GM08714 (cell line): ENCODE results near the gene ZWILCH.
A peak's percentile ranks its signal among the peaks of the same experiment; 100 is the strongest.
"Not testable (repeated sequence)": the region's sequence is repeated elsewhere in the genome, so short reads cannot be mapped to it uniquely, and the experiment has no call there.

Experiments used
- H3K4me3 ChIP-seq: fragments of 200-500 bp; sonication (Bioruptor generic); 2 replicates; pipeline ENCODE4 v1.5.1; 2014; ENCODE audit warnings: mild to moderate bottlenecking, low read length, inconsistent platforms
- ZNF274 ChIP-seq: IDR thresholded peaks from 2 replicates; pipeline ENCODE4 v1.6.1; 2012; ENCODE audit warnings: mild to moderate bottlenecking, low read depth, low read length

Gene ZWILCH

DNA sequence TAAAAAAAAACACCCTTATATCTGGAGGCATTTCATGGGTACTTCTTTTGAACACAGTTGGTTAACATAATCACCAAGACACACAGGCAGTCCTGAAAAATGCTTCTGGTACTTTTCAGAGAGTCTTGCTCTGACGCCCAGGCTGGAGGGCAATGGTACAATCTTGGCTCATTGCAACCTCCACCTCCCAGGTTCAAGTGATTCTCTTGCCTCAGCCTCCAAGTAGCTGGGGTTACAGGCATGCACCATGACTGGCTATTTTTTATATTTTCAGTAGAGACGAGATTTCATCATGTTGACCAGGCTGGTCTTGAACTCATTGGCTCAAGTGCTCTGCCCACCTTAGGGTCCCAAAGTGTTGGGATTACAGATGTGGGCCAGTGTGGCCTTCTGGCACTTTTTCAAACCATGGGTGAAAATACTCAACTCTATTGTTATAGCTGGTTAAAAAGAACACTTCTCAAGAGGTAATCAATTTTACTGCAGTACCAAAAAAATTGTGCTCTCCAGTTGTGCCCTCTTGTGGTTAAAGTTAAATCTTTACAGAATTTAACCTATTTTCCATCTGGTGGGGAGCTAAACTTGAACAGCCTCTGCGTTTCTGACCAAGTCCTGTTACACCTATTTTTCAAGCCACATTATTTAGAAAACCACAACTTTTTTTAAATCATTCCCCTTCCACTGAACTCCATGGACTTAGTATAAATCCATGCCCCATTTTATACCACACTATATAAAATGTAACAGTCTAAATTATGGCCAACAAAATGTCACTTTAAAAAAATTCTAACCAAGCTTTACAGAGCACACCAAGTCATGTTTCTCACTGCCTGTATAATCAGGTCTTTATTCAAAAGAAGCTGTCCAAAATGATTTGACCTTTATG is 6.4 kb upstream of the ZWILCH start:
- TF ChIP-seq ZNF274, result no peak
- no peak overlapping the region for H3K4me3 ChIP-seq

DNA sequence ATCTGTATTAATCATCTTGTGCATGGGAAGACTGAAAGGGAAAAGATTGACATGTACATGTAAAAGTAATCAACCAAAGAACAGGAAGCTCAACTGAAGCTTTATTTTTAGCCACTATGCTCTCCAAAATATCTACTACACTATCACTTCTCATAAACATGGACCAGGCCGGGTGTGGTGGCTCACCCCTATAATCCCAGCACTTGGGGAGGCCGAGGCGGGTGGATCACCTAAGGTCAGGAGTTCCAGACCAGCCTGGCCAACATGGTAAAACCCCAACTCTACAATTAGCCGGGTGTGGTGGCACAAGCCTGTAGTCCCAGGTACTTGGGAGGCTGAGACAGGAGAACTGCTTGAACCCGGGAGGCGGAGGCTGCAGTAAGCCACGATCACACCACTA is 4.8 kb upstream of the ZWILCH start:
- not testable (repeated sequence) for H3K4me3 ChIP-seq

- no peak for TF ChIP-seq ZNF274
- H3K4me3 ChIP-seq, result peak overlapping the region; percentile 97
Measured at GRCh38 chr15:66502491-66502890, 2.6 kb upstream of the ZWILCH start.

DNA sequence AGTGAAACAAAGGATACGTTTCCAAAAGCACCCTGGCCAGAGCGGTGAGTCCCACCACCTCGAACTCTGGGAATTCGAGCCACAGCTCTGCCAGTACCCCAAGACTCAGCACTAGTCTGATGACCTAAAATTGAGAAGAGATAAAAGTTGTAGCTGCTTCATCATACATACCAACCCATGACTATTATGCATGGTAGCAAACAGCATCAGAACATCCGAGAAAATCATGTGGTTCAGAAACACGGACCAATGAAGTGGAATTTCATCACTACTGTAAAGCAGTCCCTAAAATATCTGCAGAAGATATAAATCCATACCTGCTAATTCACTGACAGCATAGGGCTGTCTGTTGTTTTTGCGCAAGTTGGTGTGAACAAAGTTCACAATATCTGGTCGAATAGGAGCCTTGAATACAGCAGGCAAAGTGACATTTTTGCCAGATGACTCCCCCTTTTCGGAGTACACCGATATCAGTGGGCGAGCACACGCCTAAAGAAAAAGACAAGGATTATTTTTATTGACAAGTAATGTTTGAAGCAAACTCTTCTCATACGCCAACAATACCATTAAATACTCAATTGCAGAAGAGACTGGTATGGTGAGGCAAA is 2.0 kb upstream of the ZWILCH start:
- peak overlapping the region; percentile 97 for H3K4me3 ChIP-seq

DNA sequence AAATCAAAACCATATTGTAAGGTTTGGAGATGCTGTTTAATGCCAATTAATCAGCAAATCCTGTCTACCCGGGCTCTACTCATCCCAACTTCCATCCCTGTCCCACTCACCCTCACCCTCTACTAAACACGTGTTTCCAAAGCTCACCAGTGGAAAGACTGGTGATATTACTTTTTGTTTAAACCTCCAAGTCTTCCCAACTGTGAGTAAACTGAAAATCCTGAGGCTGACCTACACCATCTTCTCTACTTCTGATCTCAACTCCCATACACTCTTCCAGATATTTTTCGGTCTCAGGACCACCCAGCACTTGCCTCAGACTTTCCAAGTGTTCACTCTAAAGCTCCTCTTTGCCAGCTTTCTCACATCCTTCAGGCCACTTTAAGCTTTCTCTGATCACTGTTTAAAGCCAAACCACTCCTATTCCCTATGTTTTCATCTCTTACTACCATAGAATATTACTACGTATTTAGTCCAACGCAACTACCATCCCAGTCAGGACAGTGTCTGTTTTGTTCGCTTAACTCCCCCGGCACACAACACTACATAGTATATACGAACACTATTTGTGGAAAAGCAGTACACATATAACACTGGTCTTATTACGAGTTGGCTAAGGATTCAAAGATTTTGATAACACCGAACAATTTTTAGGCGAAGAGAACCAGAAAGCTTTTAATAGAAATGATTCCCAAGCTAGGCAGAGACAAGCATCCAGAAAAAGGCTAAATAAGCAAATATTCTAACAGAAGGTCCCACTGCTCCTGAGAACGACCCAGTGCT is 1.2 kb upstream of the ZWILCH start:
- no peak for TF ChIP-seq ZNF274
- peak overlapping the region; percentile 97 for H3K4me3 ChIP-seq

GRCh38 chr15:66505430-66505811 is 295 bp downstream of the ZWILCH start:
- H3K4me3 ChIP-seq, result peak overlapping the region; percentile 97
- TF ChIP-seq ZNF274, result no peak

- H3K4me3 ChIP-seq, result peak overlapping the region; percentile 97
- no peak for TF ChIP-seq ZNF274
Measured at GRCh38 chr15:66505818-66506217, 692 bp downstream of the ZWILCH start.

- H3K4me3 ChIP-seq, result no peak overlapping the region
- TF ChIP-seq ZNF274, result no peak
Measured at GRCh38 chr15:66508293-66508883, 3.3 kb downstream of the ZWILCH start.

DNA sequence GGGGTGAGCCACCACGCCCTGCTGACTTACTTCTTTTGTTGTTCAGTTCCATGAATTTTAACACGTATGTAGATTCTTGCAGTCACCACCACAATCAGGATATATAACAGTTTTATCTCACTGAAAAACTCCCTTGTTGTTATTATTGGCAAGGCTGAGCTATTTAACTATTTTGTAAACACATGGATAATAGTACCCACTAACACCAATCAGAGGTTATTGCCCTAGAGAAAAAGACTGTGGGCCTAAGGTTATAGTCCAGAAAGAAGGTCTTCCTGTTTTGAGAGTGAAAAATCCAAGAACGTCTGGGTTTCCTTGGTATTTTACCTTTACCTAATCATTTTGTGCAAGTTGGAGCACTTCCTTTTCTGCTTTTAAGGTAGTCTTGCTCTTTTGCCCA is 9.5 kb downstream of the ZWILCH start:
- H3K4me3 ChIP-seq, result no peak overlapping the region
- TF ChIP-seq ZNF274, result no peak

- TF ChIP-seq ZNF274, result no peak
- no peak overlapping the region for H3K4me3 ChIP-seq
Measured at GRCh38 chr15:66515901-66516322, 10.8 kb downstream of the ZWILCH start.

DNA sequence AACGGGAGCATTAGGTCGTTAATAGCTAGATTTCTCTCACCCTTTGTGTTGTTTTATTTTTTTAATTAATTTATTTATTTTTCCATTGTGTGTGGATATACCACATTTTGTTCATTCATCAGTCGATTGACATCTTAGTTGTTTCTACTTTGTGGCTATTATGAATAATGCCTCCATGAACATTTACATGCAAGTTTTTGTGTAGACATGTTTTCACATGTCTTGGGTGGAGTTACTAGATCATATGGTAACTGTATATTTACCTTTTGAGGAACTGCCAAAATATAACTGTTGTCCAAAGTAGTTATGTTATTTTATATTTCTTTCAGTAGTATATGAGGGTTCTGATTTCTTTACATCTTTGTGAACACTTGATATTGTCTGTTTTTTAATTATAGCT is 18.8 kb downstream of the ZWILCH start:
- no peak overlapping the region for H3K4me3 ChIP-seq
- no peak for TF ChIP-seq ZNF274

- H3K4me3 ChIP-seq, result no peak overlapping the region
- TF ChIP-seq ZNF274, result no peak
Measured at GRCh38 chr15:66524838-66525237, 19.7 kb downstream of the ZWILCH start.

GRCh38 chr15:66535056-66535455 is 29.9 kb downstream of the ZWILCH start:
- TF ChIP-seq ZNF274, result no peak
- H3K4me3 ChIP-seq, result no peak overlapping the region

- no peak for TF ChIP-seq ZNF274
- H3K4me3 ChIP-seq, result no peak overlapping the region
Measured at GRCh38 chr15:66542896-66543295, 37.8 kb downstream of the ZWILCH start.

- no peak overlapping the region for H3K4me3 ChIP-seq
- no peak for TF ChIP-seq ZNF274
Measured at GRCh38 chr15:66545255-66545654, 40.1 kb downstream of the ZWILCH start.
